Astrocyte of the cerebellum (primary cell): ENCODE measurements around the gene RPS10.

Source experiments
- DNase-seq: peaks from one replicate; pipeline ENCODE4 v3.0.0-alpha.2; 2011; ENCODE audit warnings: low read depth
- H3K4me3 ChIP-seq: 2 replicates; pipeline ENCODE4 v1.5.1; 2011; ENCODE audit warnings: mild to moderate bottlenecking, low read depth, low read length, moderate library complexity
- in situ Hi-C: cut with HindIII; loops from 2 replicates; pipeline ENCODE4 v1.10.0; 2017; ENCODE audit warnings: low sequenced_read_pairs
- TF ChIP-seq, protein P1 (sequence below): IDR thresholded peaks from 2 replicates; pipeline ENCODE4 v1.5.1; 2012; ENCODE audit warnings: low read length, low read depth, moderate library complexity, mild to moderate bottlenecking; ENCODE audit errors: missing control alignments

The RPS10 gene

DNA sequence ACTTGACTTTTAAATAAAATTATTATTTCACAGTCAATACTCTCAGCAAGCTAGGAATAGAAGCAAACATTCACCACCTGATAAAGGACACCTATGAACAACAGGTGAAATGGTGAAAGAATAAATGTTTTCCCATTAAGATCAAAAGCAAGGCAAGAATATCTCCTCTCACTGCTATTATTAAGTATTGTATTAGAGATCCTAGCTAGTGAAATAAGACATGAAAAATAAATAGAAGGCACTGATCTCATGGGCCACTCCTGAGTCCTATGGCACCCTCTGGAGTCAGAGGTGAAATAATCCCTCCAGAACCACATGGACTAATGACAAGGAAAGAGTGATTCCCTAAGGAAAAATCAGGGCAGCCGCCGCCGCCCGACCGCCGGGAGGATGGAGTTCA is 29.4 kb downstream of the RPS10 start:
- TF ChIP-seq, protein P1, sequence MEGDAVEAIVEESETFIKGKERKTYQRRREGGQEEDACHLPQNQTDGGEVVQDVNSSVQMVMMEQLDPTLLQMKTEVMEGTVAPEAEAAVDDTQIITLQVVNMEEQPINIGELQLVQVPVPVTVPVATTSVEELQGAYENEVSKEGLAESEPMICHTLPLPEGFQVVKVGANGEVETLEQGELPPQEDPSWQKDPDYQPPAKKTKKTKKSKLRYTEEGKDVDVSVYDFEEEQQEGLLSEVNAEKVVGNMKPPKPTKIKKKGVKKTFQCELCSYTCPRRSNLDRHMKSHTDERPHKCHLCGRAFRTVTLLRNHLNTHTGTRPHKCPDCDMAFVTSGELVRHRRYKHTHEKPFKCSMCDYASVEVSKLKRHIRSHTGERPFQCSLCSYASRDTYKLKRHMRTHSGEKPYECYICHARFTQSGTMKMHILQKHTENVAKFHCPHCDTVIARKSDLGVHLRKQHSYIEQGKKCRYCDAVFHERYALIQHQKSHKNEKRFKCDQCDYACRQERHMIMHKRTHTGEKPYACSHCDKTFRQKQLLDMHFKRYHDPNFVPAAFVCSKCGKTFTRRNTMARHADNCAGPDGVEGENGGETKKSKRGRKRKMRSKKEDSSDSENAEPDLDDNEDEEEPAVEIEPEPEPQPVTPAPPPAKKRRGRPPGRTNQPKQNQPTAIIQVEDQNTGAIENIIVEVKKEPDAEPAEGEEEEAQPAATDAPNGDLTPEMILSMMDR = no peak
- no peak for DNase-seq
- H3K4me3 ChIP-seq = no peak overlapping the region
- in situ Hi-C loops = no loop called here

DNA sequence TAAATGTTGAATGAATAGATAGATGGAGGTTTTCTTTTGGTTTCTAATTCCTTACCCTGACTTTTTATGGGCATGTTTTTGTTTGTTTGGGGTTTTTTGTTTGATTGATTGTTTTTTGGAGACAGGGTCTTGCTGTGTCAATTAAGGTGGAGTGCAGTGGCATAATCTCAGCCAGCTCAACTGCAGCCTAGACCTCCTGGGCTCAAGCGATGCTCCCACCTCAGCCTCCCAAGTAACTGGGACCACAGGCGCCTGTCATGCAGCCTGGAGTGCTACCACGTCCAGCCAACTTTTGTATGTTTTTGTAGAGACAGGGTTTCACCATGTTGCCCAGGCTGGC is 31.9 kb downstream of the RPS10 start:
- TF ChIP-seq, protein P1 = no peak
- DNase-seq = no peak
- H3K4me3 ChIP-seq = no peak overlapping the region
- in situ Hi-C loops = no loop called here

DNA sequence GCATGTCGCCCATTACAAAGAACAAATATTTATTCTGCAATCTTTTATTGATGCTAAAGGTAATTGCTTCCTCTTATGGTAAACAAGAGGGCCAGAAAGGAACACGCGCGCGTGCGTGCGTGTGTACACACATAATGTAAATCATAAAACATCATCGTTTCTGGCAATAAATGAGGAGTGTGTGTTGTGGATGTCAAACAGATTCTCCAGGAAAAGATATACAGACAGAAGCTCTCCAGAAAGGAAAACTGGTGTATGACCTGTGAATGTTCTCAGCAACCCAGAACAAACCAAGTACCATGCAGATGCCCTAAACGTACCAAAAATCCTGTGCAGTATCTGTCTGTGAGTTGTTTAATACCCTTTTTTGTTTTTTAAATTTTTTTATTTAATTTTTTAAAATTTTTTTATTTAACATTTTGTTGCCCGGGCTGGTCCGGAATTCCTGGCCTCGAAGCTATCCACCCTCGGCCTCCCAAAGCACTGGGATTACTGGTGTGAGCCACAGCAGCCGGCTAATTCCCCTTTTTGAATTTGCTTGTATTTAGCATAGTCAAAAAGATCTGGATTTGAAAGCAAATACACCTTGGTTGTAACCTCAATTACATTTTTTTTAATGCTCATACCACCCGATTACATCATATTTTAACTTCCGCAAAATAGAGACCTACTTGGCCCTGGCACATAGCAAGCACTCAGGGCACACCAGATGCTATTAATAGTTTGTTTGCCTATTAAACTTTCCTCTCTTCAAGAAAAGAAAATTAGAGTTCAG is 32.5 kb downstream of the RPS10 start:
- DNase-seq = no peak
- peak overlapping the region; percentile 82 for H3K4me3 ChIP-seq
- in situ Hi-C loops = no loop called here
- TF ChIP-seq, protein P1 = no peak

DNA sequence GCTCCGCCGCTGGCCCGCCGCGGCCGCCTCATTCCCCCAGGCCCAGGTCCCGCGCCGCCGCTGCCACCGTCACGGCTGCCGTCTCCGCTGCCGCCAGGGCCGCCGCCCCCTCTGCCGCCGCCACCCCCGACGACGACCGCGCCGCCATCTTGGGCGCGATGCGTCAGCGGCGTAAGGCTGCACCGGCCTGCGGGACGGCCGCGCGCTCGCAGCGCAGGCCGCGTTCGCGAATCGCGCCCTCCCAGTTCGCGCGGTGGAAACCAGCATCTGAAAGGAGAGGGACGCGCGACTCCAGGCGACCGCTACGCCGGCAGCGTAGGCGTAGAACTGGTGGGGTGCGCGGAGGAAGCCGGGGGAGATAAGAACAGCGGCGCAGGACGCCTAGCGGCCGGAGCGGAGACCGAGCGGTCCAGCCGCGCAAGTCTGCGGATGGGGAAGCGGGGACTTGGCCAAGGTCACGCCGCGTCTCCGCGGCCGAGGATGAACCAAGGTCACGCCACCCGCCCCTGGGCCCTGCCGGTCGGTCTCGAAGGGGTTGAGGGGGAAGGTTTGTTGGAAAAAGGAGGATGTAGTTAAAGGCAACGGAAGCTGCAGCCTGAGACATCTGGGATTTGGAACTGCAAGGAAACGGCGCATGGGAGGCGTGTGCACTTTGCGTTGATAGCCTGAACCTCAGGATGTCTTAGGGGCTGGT is 33.2 kb downstream of the RPS10 start, which contains the start of gene NUDT3:
TSS of gene NUDT3 (minus strand) at position 173 of the 694 bp plus-strand sequence. CDS start 307 bp downstream, outside the sequence.
- DNase-seq = peak; percentile 82
- TF ChIP-seq, protein P1 = peak; percentile 85
- in situ Hi-C loops = no loop called here
- H3K4me3 ChIP-seq = peak within 1 kb of the TSS; percentile 82

DNA sequence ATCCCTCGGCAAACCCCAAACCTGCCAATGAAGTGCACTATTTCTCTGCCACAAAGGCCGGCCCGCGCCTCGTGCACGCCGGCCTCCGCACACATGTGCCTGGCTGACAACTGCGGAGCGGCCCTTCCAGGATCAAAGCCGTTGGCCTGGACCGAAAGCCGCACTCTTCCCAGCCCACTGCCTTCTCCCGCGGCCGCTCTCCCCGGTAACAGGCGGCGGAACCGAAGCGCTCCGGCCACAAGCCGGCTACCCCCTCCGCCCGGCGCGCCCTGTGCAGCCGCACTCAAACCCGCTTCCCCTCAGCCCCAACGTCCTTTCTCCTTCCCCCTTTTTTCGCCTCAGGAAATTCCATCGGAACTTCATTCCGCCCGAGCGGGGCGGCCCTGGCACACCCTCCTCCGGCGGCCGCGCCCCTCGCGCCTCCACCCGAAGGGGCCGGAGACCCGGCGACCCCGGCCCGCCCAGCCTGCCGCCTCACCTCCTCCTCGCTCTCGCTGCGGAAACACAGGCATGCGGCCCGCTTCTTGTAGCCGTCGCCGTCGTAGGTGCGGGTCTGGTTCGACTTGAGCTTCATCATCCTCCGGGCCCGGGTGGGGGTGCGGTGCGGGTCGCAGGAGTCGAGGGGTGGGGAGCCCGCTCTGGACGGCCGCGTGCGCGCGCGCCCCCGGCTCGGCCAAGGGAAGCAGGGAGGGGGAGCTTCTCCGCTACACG is 33.9 kb downstream of the RPS10 start:
- TF ChIP-seq, protein P1 = no peak
- DNase-seq = no peak
- peak overlapping the region; percentile 82 for H3K4me3 ChIP-seq
- in situ Hi-C loops = no loop called here

DNA sequence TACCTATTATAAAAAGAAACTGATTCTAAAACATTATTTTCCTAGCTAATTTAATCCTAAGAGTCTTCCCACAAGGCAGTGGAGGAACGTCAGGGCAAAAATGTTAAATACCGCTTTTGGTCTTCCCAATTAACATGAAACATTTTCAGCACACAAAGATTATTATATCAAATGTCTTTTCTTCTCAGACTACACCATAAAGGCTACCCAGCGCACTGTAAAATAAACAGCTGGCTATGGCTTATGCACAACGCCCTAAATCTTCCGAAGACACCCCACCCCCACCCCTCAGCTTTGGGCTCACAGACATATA is 34.4 kb downstream of the RPS10 start:
- in situ Hi-C loops = no loop called here
- peak overlapping the region; percentile 82 for H3K4me3 ChIP-seq
- no peak for DNase-seq
- TF ChIP-seq, protein P1 = no peak
